GM21447 (cell line): ENCODE results near the gene TLNRD1.

Experiments used
- ATAC-seq: cut with Tn5 transposase; IDR thresholded peaks from one replicate; pipeline ENCODE4 v1.9.1; 2021; ENCODE audit not compliant: unreplicated experiment

The TLNRD1 gene

DNA sequence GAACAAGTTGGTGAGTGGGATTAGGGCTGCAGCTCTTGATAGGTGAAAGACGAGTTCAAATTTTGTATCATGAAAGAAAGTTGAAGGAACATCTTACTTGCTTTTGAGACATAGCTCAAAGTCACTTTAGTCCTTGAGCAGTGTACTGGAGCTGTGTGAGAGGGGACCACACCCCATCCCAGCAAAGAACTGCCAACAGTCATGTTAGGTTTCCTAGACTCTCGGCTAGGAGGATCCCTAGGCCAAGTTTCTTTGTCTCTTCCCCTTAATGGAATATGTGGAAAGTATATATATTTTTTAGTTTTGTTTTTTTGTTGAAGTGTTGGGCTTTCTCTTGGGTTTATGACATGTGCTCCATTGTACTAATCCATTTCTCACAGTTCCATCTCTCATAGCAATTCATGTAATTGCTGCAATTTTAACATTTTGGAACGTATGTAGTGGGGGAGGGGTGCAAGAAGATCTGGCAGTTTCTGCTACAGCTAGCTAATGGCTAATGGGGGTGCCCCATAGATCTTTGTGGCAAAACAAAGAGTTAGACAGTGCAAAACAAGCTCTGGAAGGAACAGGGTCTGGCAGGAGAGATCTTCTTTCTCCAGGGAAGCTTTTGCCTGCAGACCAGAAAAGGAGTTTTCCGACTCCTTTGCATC lies 25.1 kb downstream of the TLNRD1 start:
- ATAC-seq = no peak

DNA sequence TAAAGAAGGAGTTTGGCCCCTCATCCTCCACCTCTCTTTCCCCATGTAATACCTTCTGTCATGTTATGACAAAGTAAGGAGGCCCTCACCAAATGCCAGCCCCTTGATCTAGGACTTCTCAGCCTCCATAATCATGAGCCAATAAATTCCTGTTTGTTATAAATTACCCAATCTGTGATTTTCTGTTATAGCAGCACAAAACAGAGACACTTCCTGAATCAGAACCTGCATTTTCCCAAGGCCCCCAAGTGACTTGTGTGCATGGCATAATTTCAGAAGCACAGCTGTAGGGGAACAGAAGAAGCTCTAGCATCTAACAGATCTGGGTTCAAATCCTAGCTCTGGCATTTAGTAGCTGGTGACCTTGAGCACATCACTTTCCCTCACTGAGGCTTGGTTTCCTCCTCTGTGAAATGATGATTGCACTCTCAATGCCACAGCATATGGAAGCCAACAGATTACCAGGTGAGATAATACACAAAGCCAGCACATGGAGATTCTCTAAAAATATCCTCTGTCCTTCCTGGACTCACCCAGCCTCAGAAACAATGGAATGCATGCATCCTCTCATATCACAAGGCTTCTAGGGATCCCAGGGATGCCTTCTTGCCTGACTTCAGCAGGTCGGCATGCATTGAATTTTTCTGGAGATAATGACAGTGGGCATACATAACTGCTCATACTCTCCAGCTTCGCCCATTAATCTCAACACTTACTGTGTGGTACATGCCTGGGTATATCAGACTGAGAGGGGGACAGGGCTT lies 26.3 kb downstream of the TLNRD1 start:
- ATAC-seq = no peak

DNA sequence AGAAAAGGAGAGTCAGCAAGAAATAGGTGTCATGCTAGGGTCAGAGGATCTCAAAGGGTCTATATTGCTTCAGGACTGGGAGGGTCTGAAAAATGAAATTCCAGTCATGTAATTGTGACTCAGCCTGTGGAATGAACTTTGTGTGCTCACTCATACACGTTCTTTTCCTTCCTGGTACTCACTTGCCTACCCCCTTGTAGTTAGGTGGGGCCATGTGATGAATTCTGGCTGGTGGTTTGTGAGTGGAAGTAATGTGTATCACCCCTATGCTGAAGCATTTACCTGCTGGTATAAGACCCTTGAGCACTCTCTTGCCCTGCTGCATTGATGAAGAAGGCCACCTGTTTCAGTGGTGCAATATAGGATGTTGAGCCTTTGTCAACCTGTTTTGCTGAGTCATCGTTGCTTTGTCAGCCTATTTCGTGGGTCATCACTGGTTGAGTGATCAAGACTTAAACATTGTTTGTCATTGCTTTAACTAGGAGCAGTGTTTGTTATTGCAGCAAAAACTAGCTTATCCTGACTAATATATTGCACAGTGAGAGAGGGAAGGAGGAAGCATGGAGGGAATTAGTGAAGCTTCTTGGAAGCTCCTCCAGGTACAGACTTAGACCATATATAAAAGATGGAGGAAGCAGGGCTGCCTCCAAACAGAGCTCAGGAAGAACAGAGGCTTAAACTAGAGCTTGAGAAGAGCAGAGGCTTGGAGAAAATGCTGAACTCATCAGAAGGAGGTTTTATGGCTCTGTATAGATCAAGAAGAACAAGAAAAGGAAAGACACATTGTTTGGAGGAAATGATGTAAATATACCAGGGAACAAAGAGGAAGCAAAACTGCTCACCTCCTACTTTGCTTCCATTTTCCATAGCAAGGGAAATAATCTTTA lies 28.9 kb downstream of the TLNRD1 start:
- no peak for ATAC-seq

DNA sequence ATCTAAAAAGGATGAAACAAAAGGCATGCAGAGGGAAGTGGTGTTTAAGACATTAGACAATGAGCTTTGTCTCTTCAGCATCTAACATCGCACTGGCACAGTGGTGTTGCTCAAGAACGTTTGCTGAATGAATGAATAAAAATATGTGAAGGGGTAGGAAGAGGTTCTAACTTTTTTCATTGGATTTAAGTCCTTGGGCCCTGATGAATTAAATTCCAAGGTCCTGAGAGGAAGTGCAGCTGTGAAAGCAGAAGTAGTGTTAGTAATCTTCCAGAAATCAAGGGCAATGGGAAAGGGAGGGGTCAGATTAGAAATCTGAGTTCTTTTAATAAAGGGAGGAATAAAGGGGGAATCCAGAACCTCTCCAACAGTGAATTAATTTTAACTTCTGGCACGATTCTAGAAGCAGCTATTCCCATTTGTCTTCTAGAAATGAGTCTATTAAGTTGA lies 29.6 kb downstream of the TLNRD1 start:
- ATAC-seq = no peak

DNA sequence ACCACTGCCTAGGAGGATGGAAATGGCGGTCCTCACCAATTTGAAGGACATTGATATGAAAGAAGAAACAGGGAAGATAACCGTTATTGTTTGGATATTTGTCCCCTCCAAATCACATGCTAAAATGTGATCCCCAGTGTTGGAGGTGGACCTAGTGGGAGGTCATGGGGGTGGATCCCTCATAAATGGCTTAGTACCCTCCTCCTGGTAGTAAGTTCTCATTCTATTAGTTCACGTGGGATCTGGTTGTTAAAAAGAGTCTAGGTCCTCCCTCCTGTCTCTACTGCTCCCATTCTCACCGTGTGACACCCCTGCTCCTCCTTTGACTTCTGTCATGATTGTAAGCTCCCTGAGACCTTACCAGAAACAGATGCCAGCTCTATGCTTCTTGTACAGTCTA lies 30.5 kb downstream of the TLNRD1 start:
- no peak for ATAC-seq

DNA sequence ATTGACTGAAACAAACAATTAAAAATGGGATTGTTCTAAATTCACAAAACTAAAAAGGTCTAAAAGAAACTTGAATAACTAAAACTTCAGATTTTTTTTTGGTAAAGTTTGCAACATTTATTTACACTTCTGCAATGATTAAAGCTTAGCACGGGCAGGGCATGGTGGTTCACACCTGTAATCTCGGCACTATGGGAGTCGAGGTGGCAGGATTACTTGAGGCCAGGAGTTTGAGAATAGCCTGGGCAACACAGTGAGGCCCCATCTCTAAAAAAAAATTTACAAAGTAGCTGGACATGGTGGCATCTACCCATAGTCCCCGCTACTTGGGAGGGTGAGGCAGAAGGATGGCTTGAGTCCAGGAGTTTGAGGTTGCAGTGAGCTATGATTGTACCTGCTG lies 31.6 kb downstream of the TLNRD1 start:
- ATAC-seq = no peak

DNA sequence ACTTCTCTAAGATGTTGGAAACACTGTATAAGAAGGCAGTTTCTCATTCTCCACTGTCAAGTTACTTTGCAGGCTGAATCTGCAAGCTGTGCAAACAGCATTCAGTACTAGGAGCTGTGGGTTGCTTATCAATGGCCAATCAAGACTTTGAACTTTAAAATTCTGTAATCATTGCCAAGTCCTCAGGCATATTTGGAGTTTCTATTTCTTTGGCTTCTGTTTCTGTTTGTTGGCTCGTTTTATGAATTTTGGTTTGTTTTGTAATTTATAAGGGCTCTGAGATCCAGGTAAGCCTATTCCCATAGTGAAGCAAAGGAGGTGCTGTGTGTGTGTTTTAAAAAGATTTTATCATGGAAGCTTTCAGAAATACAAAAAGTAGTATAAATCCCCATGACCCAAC lies 32.1 kb downstream of the TLNRD1 start:
- ATAC-seq = no peak

DNA sequence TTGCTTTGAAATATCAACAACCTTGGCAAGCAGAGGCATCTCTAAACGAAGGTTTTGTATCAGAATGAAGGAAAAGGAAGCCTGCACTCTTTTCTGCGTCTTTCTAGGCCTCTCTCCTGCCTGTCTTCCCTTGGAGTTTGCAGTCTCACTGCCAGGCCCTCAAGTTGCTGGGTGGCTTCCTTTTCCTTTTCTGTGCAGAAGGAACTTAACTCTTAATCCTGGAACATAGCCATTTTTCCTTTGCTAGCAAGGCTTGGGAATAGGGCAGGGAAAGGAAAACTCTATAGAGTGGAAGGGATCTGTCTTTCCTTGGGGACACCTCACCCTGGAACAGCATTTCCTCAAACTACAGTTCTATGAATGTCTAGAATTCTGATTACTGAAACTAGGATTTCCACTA lies 32.8 kb downstream of the TLNRD1 start:
- ATAC-seq = no peak

DNA sequence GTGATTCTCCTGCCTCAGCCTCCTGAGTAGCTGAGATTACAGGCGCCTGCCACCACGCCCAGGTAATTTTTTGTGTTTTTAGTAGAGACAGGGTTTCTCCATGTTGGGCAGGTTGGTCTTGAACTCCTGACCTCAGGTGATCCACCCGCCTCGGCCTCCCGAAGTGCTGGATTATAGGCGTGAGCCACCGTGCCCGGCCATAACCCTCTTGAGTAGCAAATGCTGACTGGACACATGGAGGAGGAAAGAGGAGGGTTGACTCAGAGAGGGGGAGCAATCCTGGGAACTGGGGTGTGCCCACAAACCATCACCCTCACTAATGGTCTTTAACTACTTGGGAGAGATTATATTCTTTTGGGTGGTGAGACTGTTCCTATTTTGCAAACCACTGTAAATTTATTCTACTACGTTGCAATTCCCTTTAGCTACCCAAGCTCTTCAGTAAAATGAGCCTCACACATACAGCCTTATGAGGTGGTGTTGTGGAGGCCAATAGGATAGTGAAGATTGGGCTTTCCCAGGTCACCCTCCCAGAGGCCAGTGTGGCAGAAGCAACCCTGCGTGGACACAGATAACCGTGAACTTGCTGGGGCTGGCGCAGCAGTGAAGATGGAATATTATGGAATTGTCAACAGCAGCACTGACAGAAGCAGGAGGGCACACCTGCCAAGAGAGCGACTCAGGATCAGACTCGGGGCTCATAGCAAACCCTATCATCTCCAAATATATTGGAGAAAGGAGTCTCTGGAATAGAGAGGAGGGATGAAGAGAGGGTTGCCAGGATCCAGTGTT lies 37.4 kb downstream of the TLNRD1 start:
- ATAC-seq = no peak

DNA sequence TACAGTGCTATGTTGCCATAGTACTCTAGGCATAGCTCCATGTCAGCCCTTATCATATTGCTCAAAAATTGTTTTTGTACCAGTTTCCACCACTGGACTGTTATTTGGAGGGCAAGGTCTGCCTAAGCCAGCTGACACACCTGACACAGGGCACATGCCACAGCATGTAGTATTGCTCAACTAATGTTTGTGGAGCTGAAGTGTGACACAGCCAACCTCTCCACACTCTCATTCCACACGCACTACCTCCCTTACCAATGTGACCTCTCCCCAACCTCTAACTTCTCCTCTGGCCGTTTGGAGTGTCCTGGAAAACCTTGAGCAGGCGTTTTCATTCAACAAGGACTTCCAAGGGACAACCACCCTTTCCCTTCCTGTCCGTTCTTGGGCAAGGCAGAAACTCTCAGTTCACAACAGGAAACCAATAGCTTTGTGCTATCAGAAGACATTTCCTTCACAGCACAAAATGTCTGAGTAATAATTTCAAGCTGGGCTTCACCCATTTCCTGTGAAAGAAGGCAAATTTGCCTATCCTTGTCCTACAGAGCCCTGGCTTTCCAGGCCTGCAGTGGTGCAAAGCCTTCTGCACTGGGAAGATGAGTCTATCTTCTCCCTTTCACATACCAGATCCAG lies 38.4 kb downstream of the TLNRD1 start:
- peak; percentile 43 for ATAC-seq

DNA sequence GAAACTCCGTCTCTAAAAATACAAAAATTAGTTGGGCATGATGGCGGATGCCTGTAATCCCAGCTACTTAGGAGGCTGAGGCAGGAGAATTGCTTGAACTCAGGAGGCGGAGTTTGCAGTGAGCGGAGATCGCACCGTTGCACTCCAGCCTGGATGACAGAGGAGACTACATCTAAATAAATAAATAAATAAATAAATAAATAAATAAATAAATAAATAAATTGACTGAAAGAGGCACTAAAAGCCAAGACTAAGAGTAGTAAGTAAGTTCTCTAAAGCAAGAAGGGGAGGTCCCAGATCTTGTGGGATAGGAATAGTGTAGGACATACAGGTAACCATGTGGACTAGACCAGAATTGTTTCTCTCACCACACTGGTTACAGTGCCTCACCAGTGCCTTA lies 40.0 kb downstream of the TLNRD1 start:
- ATAC-seq = no peak

DNA sequence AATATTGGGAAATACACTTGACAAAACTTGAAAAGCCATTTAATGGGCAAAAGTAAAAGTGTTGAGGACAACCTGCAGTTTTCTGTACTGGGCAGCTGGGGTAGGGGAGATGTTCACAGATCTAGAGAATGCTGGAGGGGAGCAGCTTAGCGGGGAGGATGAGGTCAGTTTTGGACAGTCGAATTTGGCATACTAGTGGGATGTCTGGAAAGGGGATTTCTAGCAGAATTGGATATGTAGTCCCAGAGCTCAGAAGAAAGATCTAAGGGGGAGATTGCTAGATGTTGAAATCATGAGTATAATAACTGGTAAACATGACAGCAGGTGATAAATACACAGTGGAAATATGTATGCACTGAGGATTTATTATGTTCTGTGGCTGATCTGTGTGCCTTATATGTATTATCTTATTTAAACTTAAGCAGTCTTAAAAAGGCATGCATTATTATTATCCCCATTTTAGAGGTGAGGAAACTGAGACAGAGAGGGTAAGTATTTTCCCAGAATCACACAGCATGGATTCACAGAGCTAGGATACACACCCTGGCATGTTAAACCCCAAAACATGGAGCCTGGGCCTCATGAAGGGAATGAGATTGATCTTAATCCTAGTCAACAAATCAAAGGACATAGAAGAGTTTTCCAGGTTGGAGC lies 42.7 kb downstream of the TLNRD1 start:
- ATAC-seq = no peak

DNA sequence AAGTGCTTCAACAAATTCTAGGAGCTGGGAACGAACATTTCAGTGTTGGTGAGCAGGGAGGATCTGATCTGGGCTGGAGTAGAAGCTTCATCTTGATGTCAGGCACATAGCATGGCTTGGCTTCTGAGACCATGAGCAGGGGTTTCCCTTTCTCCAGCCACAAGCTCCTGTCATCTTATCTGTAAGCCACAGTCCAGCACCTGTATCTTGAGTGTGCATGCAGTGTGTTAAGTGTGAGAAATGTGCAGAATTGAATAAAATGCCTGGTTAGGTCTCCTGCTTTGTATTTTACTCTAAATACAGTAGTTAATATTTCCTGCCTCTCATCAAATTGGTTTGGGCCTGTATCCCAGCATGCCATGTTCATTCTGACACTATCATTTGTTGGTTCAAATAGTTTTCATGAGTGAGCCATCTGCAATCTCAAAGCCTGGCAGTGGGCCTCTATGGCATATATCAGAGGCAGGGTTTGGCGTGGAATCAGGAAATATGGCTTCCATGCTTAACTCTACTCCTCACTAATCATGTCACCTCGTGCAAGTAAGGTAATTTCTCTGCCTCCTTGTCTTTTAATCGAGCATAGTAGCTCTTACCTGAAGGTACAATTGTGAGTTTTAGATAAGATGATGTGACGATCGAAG lies 43.3 kb downstream of the TLNRD1 start:
- ATAC-seq = no peak

DNA sequence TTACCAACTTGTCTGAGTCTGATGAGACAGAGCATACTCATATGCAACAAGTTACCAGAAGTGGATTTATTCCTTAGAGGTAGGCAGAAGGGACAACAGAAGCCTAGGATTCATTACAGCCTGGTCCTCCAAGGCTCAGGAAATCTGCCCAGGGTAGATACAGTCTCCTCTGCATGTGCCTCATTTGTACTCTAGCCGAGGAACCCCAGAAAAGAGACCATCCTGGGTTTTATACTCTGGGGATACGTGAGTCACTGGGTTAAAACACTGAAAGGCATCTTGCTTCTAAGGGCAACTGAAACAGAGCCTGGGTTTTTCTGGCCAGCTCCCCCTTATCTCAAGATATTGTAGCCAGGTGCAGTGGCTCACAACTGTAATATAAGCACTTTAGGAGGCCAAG lies 45.6 kb downstream of the TLNRD1 start:
- no peak for ATAC-seq

DNA sequence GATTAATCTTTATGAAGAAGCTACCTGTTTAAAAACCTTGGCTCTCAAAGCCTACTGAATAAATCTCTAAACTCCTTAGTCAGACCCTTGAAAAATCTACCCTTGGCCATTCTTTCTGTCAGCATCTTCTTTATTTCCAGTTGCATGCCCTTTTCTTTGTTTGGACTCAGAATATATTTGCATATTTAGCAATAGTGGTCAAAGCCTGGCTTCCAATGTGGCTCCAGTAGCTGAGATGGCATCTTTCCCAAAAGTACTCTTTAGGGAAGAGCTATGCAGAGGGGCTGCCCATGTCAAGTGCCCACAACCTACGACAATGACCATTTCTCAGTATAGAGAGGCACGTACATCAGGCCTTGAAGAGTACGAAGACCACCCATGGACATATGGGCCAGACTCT lies 47.2 kb downstream of the TLNRD1 start:
- ATAC-seq = no peak

DNA sequence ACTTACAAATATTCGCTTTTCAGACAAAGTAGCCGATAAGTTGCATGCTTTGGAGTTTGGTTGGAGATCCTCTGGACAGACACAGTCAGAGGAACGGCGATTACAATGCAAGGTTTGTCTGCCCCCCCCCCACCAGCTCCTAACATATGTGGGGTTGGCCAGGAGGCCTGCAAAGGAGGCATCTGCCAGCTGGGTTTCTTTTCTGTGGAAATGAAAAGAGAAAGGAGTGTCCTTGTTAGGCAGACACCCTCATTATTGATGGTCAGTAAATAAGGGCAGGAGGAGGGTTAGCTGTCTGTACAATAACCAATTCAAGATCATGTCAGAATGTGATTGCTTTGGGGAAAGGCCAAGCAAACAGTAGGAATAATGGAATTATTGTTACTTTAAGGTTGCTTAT lies 49.1 kb downstream of the TLNRD1 start:
- no peak for ATAC-seq

DNA sequence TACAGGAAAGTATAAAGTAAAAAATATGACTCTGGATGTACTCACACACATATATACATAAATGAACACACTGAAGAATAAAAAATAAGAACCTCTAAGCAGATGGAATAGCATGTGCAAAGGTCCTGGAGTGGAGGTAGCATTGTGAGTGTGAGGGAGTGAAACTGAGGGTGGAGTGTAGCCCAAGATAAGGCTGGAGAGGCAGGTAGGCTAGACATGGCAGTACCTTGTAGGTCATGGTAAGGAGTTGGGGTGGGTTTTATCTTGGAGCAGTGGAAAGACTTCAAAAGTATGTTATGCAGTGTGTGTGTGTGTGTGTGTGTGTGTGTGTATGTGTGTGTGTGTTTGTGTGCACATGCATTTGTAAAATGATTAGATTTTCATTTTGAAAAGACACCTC lies 49.5 kb downstream of the TLNRD1 start:
- ATAC-seq = no peak

DNA sequence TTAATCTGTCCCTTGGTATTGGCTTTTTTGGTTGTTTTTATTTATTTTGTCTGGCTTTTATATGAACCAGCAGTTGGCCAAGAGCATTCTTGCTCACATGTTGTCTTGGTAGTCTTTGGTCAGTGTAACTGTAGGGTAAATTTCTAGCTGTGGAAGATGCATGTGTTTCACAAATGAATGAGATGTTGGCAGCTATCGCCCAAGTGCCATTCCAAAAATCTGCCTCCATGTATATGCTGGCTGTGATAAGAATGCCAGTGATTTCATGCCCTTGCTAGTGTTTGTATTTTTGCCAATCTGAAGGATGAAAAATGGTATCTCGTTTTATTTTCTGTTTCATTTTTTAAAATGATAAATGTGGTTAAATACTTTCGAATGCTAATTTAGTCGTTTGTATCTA lies 50.1 kb downstream of the TLNRD1 start:
- ATAC-seq = no peak

DNA sequence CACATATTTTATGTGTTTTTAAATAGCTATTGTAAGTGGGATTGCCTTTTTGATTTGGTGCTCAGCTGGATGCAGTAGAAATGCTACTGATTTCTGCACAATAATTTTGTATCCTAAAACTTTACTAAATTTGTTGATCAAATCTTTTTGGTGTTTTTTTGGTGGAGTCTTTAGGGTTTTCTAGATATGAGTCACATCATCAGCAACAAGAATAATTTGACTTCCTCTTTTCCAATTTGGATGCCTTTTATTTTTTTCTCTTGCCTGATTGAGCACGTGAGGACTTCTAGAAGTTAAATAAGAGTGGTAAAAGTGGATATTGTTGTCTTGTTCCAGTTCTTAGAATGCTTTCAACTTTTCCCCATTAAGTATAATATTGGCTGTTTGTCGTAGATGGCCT lies 51.3 kb downstream of the TLNRD1 start:
- ATAC-seq = no peak

DNA sequence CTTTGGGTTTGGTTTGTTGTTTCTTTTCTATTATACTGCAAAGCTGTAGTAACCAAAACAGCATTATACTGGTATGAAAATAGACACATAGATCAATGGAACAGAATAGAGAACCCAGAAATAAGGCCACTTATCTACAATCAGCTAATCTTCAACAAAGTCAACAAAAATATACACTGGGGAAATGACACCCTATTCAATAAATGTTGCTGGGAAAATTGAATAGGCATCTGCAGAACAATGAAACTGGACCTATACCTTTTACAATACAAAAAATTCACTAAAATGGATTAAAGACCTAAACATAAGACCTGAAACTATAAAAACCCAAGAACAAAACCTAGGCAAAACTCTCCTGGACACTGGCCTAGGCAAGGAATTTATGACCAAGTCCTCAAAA lies 52.9 kb downstream of the TLNRD1 start:
- ATAC-seq = no peak
